B cell (primary cell): ENCODE data around the gene AP4E1. TPM values are rescaled to one million over a fixed set of nuclear protein-coding genes. Genes with fewer than 3 reads are reported as not detected.

Experiments used
- ATAC-seq: fragments of 200-7000 bp; cut with Tn5 transposase; one replicate; pipeline ENCODE4 v1.10.0; 2021; ENCODE audit warnings: low read depth, mild to moderate bottlenecking, moderate number of reproducible peaks, moderate library complexity
- CTCF ChIA-PET: fragments of 350-600 bp; sonication (Branson Sonifier 250); formaldehyde crosslinking; loops from one replicate; lab custom pipeline; 2021; ENCODE audit warnings: antibody characterized with exemption, inconsistent platforms; lab: Charles Lee
- POLR2A ChIA-PET: fragments of 350-600 bp; sonication (Branson Sonifier 250); formaldehyde crosslinking; loops from one replicate; lab custom pipeline; 2021; ENCODE audit warnings: antibody characterized with exemption; lab: Charles Lee
- DNase-seq: peaks from one replicate; pipeline ENCODE4 v3.0.0; 2013
- H2AFZ ChIP-seq: 2 replicates; pipeline ENCODE4 v1.6.1; 2012; ENCODE audit warnings: mild to moderate bottlenecking, low read depth, low read length; ENCODE audit not compliant: insufficient read depth, poor library complexity, severe bottlenecking
- H3K27ac ChIP-seq, 2 donors: 1 replicate in 1 of 2; 2 replicates in 1 of 2; pipeline ENCODE4 v1.5.1; 2012 to 2013; ENCODE audit warnings: low read length in 2 of 2, mild to moderate bottlenecking in 2 of 2, moderate library complexity in 1 of 2
- H3K27me3 ChIP-seq, 4 experiments: fragments of 200-600 bp in 1 of 4; sonication (generic) in 1 of 4; replicated peaks in 1 of 4; 1 replicate in 2 of 4; 2 replicates in 2 of 4; pipeline versions ENCODE4 v1.6.1 to v1.7.0; 2013 to 2016; ENCODE audit warnings: low read length in 3 of 4, mild to moderate bottlenecking in 2 of 4, mixed read lengths in 1 of 4, moderate library complexity in 1 of 4; ENCODE audit not compliant: insufficient read depth in 4 of 4, control insufficient read depth in 3 of 4; ENCODE audit errors: control extremely low read depth in 1 of 4
- H3K36me3 ChIP-seq, 2 experiments: replicated peaks in 1 of 2; 1 replicate in 1 of 2; 2 replicates in 1 of 2; pipeline versions ENCODE4 v1.6.1 to v1.7.1; 2013; ENCODE audit warnings: low read length in 1 of 2; ENCODE audit not compliant: insufficient read depth in 2 of 2, control insufficient read depth in 1 of 2; ENCODE audit errors: control extremely low read depth in 1 of 2, extremely low read depth in 1 of 2
- H3K4me1 ChIP-seq, 2 donors: fragments of 200-600 bp in 1 of 2; sonication (generic) in 1 of 2; 1 replicate in 1 of 2; 2 replicates in 1 of 2; pipeline versions ENCODE4 v1.5.1 to v1.6.1; 2013 to 2017; ENCODE audit warnings: low read length in 2 of 2; ENCODE audit not compliant: control insufficient read depth in 2 of 2, insufficient read depth in 2 of 2
- H3K4me2 ChIP-seq: replicated peaks from 2 replicates; pipeline ENCODE3; 2012; ENCODE audit warnings: mild to moderate bottlenecking, low read depth, low read length; ENCODE audit not compliant: poor library complexity, severe bottlenecking
- H3K4me3 ChIP-seq, 5 experiments: fragments of 200-600 bp in 1 of 5; sonication (generic) in 1 of 5; 1 replicate in 3 of 5; 2 replicates in 2 of 5; pipeline versions ENCODE4 v1.5.1 to v1.7.0; 2011 to 2016; ENCODE audit warnings: low read length in 4 of 5, mild to moderate bottlenecking in 4 of 5, low read depth in 2 of 5, control low read depth in 1 of 5, moderate library complexity in 1 of 5; ENCODE audit not compliant: insufficient read depth in 1 of 5; ENCODE audit errors: control extremely low read depth in 1 of 5, extremely low read depth in 1 of 5
- H3K79me2 ChIP-seq: fragments of 200-600 bp; sonication (generic); one replicate; pipeline ENCODE4 v1.6.0; 2016; ENCODE audit warnings: low read length; ENCODE audit not compliant: control insufficient read depth, insufficient read depth
- H3K9ac ChIP-seq: fragments of 200-600 bp; sonication (generic); 2 replicates; pipeline ENCODE4 v1.6.1; 2017; ENCODE audit warnings: mild to moderate bottlenecking, low read length, moderate library complexity
- H3K9me3 ChIP-seq, 3 donors: one replicate each; pipeline versions ENCODE4 v1.6.1 to v1.7.1; 2013; ENCODE audit warnings: low read length in 2 of 3; ENCODE audit not compliant: control insufficient read depth in 2 of 3, insufficient read depth in 1 of 3; ENCODE audit errors: control extremely low read depth in 1 of 3
- H4K20me1 ChIP-seq: 2 replicates; pipeline ENCODE4 v1.6.0; 2012; ENCODE audit warnings: mild to moderate bottlenecking, low read length; ENCODE audit not compliant: insufficient read depth, control insufficient read depth, poor library complexity, severe bottlenecking
- H3K27ac Mint-ChIP-seq: one replicate; pipeline ENCODE4 v1.8.0; 2021; ENCODE audit warnings: mixed read lengths
- H3K27me3 Mint-ChIP-seq: one replicate; pipeline ENCODE4 v1.8.0; 2021; ENCODE audit warnings: mixed read lengths
- H3K4me1 Mint-ChIP-seq: one replicate; pipeline ENCODE4 v1.8.0; 2021; ENCODE audit warnings: mixed read lengths
- H3K4me3 Mint-ChIP-seq: one replicate; pipeline ENCODE4 v1.8.0; 2021; ENCODE audit warnings: mixed read lengths
- H3K9me3 Mint-ChIP-seq: one replicate; pipeline ENCODE4 v1.8.0; 2022; ENCODE audit warnings: mixed read lengths; ENCODE audit not compliant: insufficient read depth
- EZH2 ChIP-seq: IDR thresholded peaks from 2 replicates; pipeline ENCODE4 v1.6.1; 2012; ENCODE audit warnings: borderline replicate concordance, low read depth, mild to moderate bottlenecking, moderate library complexity, low read length; ENCODE audit not compliant: insufficient read depth, poor library complexity, severe bottlenecking
- WGBS: methylation state at CpG from one replicate; pipeline ENCODE4 v1.1.5; 2013; ENCODE audit warnings: missing lambda C conversion rate; ENCODE audit not compliant: insufficient coverage; 5-methylcytosine and 5-hydroxymethylcytosine counted together
- intact Hi-C: fragments of 100-400 bp; cut with micrococcal nuclease; formaldehyde crosslinking; loops from one replicate; pipeline ENCODE4 v1.10.0; 2022
- polyA plus RNA-seq: library from polyadenylated mRNA; depleted of rRNA; stranded (reverse); fragments of >200 nt; gene quantifications from 2 replicates; pipeline ENCODE4 v1.2.3, GENCODE V29; 2012
- total RNA-seq, 2 donors: library from RNA; stranded (reverse); fragments of 120-200 nt in 1 of 2; gene quantifications; 1 replicate in 1 of 2; 2 replicates in 1 of 2; pipeline versions ENCODE4 v1.2.3 to v1.2.4, GENCODE V29; 2013 to 2022
- TF ChIP-seq, protein P1 (sequence below): fragments of 200-600 bp; IDR thresholded peaks from one replicate; pipeline ENCODE4 v1.8.0; 2022; ENCODE audit warnings: antibody characterized with exemption, mild to moderate bottlenecking

The AP4E1 gene
- total and polyA plus RNA-seq, 2 donors (not counting 1 experiment from before 2014, with no cell fraction given), result 2.8 to 12.0 TPM

DNA sequence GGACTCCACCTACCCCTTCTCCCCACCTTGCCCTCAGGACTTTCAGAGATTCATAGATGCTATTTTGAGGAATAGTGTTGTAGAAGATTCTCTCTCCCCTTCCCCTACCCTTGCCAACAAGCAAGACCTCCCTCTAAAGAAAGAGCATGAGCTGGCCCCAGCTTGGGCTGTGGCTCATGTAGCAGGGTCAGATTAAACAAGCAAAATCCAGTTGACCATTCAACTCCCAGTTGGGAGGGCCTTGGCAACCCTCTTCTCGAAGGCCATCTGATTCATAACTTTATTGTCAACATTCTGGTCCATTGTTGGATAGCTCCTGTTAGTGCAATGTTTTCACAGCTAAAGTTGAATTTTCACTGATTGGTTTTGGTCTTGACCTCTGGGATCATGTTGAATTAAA is 145.1 kb downstream of the AP4E1 start:
- ChIA-PET POLR2A (no interaction called here), CTCF (no interaction called here)
- Histone ChIP-seq H3K27me3 (peaks cover 0 to 5% (median 0%) of the 10 kb centered on the region in 4 experiments), H3K79me2 (no peaks in the 10 kb centered on the region), H3K27ac (no peak overlapping the region), H3K4me2 (no peak overlapping the region), H3K4me1 (peaks cover 3 to 7% of the 10 kb centered on the region in 2 donors), H2AFZ (no peak overlapping the region), H3K36me3 (no peaks in the 10 kb centered on the region), H3K9ac (no peak overlapping the region), H4K20me1 (no peaks in the 10 kb centered on the region), H3K9me3 (peaks cover 0 to 3% (median 0%) of the 10 kb centered on the region in 3 donors), H3K4me3 (no peak overlapping the region)
- peaks cover 5% of the 10 kb centered on the region for H3K4me1 Mint-ChIP-seq
- no peak overlapping the region for H3K27ac Mint-ChIP-seq
- WGBS, result 88% methylated on average over 1 of the region's 1 CpG
- TF ChIP-seq, protein P1, sequence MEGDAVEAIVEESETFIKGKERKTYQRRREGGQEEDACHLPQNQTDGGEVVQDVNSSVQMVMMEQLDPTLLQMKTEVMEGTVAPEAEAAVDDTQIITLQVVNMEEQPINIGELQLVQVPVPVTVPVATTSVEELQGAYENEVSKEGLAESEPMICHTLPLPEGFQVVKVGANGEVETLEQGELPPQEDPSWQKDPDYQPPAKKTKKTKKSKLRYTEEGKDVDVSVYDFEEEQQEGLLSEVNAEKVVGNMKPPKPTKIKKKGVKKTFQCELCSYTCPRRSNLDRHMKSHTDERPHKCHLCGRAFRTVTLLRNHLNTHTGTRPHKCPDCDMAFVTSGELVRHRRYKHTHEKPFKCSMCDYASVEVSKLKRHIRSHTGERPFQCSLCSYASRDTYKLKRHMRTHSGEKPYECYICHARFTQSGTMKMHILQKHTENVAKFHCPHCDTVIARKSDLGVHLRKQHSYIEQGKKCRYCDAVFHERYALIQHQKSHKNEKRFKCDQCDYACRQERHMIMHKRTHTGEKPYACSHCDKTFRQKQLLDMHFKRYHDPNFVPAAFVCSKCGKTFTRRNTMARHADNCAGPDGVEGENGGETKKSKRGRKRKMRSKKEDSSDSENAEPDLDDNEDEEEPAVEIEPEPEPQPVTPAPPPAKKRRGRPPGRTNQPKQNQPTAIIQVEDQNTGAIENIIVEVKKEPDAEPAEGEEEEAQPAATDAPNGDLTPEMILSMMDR, result no peak
- no peak for TF ChIP-seq EZH2
- peaks cover 19% of the 10 kb centered on the region for H3K27me3 Mint-ChIP-seq
- H3K4me3 Mint-ChIP-seq, result no peak overlapping the region
- no peak for ATAC-seq
- no peaks in the 10 kb centered on the region for H3K9me3 Mint-ChIP-seq
- no peak for DNase-seq
- intact Hi-C loops, result no loop called here

DNA sequence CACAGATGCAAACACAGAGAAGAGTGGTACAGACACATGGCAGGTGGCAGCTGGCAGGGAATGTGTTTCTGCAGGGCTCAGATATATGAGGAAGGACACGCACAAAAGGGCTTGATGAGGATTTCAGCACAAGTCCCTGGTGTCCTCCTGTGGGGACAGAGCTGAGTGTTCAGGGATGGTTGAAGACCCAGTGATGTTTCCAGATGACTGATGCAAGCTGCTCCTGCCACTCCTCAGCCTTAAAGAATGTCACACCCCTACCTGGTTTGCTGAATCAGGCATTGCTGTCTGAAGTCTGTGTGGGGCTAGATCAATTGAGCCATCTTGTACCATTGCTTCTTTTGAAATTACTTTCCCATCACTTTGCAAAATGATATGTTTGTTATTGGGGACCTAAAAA is 146.1 kb downstream of the AP4E1 start:
- Histone ChIP-seq H3K79me2 (no peaks in the 10 kb centered on the region), H3K9me3 (peaks cover 0 to 3% (median 0%) of the 10 kb centered on the region in 3 donors), H3K9ac (no peak overlapping the region), H2AFZ (no peak overlapping the region), H3K27ac (no peak overlapping the region), H3K36me3 (no peaks in the 10 kb centered on the region), H3K4me2 (no peak overlapping the region), H3K27me3 (peaks cover 0 to 5% (median 0%) of the 10 kb centered on the region in 4 experiments), H3K4me3 (no peak overlapping the region), H4K20me1 (no peaks in the 10 kb centered on the region), H3K4me1 (peaks cover 0 to under 1% of the 10 kb centered on the region in 2 donors)
- no peaks in the 10 kb centered on the region for H3K9me3 Mint-ChIP-seq
- H3K4me3 Mint-ChIP-seq, result no peak overlapping the region
- CTCF ChIA-PET, result no interaction called here
- no peak overlapping the region for H3K27ac Mint-ChIP-seq
- peaks cover under 1% of the 10 kb centered on the region for H3K4me1 Mint-ChIP-seq
- TF ChIP-seq, protein P1, result no peak
- no peak for TF ChIP-seq EZH2
- DNase-seq, result no peak
- 100% methylated on average over 1 of the region's 1 CpG for WGBS
- ATAC-seq, result no peak
- intact Hi-C loops, result no loop called here
- H3K27me3 Mint-ChIP-seq, result peaks cover 21% of the 10 kb centered on the region
- POLR2A ChIA-PET, result no interaction called here

Other genes with a start within 250 kb of the AP4E1 start
- gene TRPM7, start 221.9 kb upstream of the AP4E1 start, total RNA-seq, result 77.2 and 86.4 TPM in 2 replicates
- 12.5 and 25.5 TPM in 2 replicates for gene TRPM7, start 221.9 kb upstream of the AP4E1 start, polyA plus RNA-seq
- 78.3 and 78.4 TPM in 2 replicates for gene SPPL2A, start 143.0 kb upstream of the AP4E1 start, total RNA-seq
- 34.6 and 37.6 TPM in 2 replicates for gene SPPL2A, start 143.0 kb upstream of the AP4E1 start, polyA plus RNA-seq
- not detected in 2 replicates for gene TNFAIP8L3, start 186.2 kb downstream of the AP4E1 start, total RNA-seq
- gene TNFAIP8L3, start 186.2 kb downstream of the AP4E1 start, polyA plus RNA-seq, result not detected in 2 replicates